ENCODE data around the gene GLG1.
A peak's percentile ranks its signal among the peaks of the same experiment; 100 is the strongest.
"Not testable (repeated sequence)": the region's sequence is repeated elsewhere in the genome, so short reads cannot be mapped to it uniquely, and the experiment has no call there.

Gene GLG1

DNA sequence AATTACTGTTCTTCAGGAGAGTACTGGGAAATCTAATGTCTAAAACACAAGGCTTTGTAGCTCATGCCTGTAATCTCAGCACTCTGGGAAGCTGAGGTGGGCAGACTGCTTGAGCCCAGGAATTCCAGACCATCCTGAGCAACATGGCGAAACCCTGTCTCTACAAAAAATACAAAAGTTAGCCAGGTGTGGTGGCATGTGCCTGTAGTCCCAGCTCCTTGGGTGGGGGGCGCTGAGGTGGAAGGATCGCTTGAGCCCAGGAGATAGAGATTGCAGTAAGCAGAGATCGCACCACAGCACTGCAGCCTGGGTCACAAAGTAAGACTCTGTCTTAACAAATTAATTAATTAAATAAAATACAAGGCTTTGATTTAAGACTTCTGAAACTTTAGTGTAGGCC is 60.8 kb downstream of the GLG1 start:
- H3K36me3 Mint-ChIP-seq; DNase-seq (ENCODE audit: low spot score in 2 of 2); ATAC-seq; H3K4me3 Mint-ChIP-seq; H3K27ac Mint-ChIP-seq; H3K4me1 Mint-ChIP-seq; H3K9me3 Mint-ChIP-seq: not testable (repeated sequence)

DNA sequence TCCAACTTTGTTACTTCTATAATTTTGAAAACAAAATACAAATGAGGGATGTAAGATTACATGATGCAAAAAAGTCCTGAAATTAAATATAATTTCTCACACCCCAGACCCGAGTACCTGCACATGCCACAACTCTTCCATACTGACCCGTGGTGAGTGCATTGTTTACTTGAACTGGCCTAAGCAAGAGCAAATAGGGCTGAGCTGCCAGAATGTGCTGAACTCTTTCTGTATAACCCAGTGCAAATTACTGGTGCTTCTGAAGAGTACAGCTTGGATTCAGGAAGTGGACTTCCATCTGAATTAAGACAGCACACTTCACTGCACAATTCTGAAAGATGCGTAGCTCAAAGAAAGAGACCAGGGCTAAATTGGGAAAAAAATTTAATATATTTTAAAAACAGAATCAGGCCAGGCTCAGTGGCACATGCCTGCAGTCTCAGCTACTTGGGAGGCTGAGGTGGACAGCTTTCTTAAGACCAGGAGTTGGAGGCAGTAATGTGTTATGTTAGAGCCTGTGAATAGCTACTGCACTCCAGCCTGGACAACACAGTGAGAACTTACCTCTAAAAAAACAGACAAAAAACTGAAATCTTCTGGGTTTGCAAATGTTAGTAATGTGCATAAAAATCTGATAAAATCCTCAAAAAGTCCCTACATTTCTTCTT is 63.9 kb downstream of the GLG1 start:
- not testable (repeated sequence) for ATAC-seq; DNase-seq (ENCODE audit: low spot score in 2 of 2); H3K4me1 Mint-ChIP-seq; H3K27ac Mint-ChIP-seq; H3K9me3 Mint-ChIP-seq; H3K4me3 Mint-ChIP-seq; H3K36me3 Mint-ChIP-seq

DNA sequence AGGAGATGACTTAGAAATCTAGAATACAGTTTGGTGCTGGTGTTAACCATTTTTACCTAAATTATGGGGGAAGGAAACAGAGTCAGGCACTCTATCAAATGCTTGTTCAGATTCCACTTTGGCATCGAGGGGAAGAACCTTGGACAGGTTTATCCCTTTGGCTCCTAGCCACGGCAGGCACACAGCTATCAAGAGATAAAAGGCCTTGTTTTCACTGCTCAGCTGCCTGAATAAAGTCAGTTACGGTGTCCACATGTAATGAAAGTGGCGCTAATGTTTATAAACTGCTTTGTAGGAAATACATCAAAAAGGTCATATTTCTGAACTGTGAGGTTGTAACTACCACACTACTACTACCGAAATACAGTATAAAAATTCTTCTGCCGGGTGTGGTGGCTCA is 66.3 kb downstream of the GLG1 start:
- H3K36me3 Mint-ChIP-seq; ATAC-seq; H3K4me1 Mint-ChIP-seq; H3K4me3 Mint-ChIP-seq; DNase-seq (ENCODE audit: low spot score in 2 of 2); H3K9me3 Mint-ChIP-seq; H3K27ac Mint-ChIP-seq: not testable (repeated sequence)

DNA sequence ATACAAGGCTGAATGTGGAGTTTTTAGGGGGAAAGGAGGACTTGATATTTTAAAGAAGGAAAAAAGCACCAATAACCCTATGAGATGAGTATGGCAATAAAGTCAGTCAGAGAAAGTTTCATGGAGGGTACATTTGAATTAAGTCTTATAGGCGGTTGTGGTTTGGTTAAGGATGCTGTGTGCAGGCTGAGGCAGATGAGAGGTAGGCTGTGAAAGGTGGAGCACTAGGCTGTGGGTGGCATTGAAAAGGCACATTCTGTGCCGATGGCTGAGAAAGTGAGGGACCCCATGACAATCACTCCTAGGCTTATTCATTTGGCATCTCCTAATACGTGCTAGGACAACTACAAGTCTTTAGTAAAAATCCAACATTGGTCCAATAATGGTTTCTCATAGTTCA is 68.1 kb downstream of the GLG1 start:
- not testable (repeated sequence) for H3K4me3 Mint-ChIP-seq; DNase-seq (ENCODE audit: low spot score in 2 of 2); H3K4me1 Mint-ChIP-seq; H3K9me3 Mint-ChIP-seq; H3K27ac Mint-ChIP-seq; H3K36me3 Mint-ChIP-seq
- peak; percentile 45 for ATAC-seq

DNA sequence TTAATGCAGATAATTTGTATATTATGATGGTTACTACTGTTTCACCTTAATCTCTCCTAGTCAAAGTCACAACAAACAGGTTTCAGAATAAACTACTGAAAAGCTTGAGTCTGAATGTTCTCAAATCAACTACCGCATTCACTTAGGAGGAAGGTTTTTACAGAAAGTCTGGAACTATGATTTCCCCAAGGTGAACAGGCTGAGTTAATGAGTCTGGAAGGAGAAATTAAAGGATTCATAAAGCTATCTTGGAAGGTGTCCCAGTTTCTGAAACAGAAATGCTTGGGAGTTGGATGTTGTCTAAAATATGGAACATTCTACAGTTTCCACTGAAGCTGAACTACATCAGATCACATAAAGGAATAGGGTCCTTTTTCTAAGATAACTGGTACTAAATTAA is 69.2 kb downstream of the GLG1 start:
- not testable (repeated sequence) for H3K9me3 Mint-ChIP-seq; H3K36me3 Mint-ChIP-seq; H3K4me1 Mint-ChIP-seq; H3K4me3 Mint-ChIP-seq; DNase-seq (ENCODE audit: low spot score in 2 of 2); H3K27ac Mint-ChIP-seq; ATAC-seq

DNA sequence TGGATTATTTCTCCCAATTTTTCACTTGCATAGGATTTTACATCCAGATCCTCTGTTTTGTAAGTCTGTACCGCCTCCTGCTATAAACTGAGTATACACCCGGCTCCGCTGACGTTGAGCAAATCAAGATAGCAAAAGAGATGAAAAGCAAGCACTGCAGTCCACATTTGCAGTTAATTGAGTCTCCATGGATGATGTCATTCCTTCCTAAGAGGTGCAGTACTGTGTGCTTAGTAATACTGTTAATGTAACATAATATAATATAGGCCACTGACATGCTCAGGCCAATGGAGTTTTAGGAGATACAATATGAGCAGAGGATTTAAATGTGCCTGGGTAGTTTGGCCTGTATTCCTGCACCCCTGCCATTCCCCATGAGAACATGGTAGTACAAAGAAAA is 72.3 kb downstream of the GLG1 start:
- H3K27ac Mint-ChIP-seq, result peak overlapping the region; percentile 45
- not testable (repeated sequence) for H3K9me3 Mint-ChIP-seq; H3K4me1 Mint-ChIP-seq; H3K4me3 Mint-ChIP-seq; DNase-seq (ENCODE audit: low spot score in 2 of 2)
- peak; percentile 47 for ATAC-seq
- H3K36me3 Mint-ChIP-seq, result peaks cover 29% of the 10 kb centered on the region

DNA sequence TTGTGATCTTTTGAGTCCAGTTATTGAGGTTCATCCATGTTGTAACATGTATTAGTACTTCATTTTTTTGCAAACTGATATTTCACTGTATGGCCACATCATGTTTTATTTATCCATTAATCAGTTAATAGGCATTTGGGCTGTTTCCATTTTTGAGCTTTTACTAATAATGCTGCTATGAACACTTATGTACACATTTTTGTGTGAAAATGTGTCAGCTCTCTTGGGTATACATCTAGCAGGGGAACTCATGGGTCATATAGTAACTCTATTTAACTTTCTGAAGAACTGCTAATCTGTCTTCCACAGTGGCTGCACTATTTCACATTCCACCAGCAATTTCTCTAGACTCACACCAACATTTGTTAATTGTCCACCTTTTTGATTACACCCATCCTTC is 82.0 kb downstream of the GLG1 start:
- no peak overlapping the region for H3K27ac Mint-ChIP-seq
- no peak for DNase-seq (ENCODE audit: low spot score in 2 of 2)
- no peak overlapping the region for H3K4me3 Mint-ChIP-seq

DNA sequence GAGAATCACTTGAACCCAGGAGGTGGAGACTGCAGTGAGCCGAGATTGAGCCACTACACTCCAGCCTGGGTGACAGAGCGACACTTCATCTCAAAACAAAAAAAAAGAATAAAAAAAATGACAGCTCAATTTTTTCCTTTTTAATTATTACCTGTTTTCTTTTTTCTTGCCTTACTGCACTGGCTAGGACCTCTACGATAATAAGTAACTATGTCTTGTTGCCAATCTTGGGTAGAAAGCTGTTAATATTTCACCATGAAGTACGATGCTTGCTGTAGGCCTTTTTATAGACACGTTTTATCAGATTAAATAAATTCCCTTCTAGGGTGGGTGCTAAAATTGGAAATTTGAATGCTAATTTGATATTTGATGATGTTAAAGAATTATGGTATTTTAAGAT is 82.8 kb downstream of the GLG1 start:
- peaks cover 18% of the 10 kb centered on the region for H3K36me3 Mint-ChIP-seq
- no peak for ATAC-seq

More for the DNA sequence above, 82.0 kb downstream of the GLG1 start:
- Mint-ChIP-seq H3K4me1 (peaks cover 10% of the 10 kb centered on the region), H3K9me3 (no peaks in the 10 kb centered on the region), H3K36me3 (peaks cover 23% of the 10 kb centered on the region)
- ATAC-seq, result no peak

DNA sequence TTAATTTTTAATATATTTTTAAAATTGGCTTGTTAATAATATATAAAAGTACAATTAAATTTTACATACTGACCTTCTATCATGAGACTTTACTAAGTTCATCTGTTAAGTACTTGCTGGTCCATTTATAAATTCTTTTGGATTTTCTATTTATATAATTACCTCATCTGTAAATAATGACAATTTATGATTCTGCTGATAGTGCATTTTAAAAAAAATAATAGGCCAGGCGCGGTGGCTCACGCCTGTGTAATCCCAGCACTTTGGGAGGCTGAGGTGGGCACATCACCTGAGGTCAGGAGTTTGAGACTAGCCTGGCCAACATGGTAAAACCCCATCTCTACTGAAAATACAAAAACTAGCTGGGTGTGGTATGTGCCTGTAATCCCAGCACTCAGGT is 83.2 kb downstream of the GLG1 start:
- H3K9me3 Mint-ChIP-seq; H3K27ac Mint-ChIP-seq; H3K4me3 Mint-ChIP-seq; ATAC-seq; DNase-seq (ENCODE audit: low spot score in 2 of 2): not testable (repeated sequence)
- Mint-ChIP-seq H3K4me1 (peaks cover 10% of the 10 kb centered on the region), H3K36me3 (peaks cover 14% of the 10 kb centered on the region)

More for the DNA sequence above, 82.8 kb downstream of the GLG1 start:
- Mint-ChIP-seq H3K27ac (no peak overlapping the region), H3K9me3 (no peaks in the 10 kb centered on the region), H3K4me1 (peaks cover 10% of the 10 kb centered on the region), H3K4me3 (no peak overlapping the region)
- no peak for DNase-seq (ENCODE audit: low spot score in 2 of 2)

DNA sequence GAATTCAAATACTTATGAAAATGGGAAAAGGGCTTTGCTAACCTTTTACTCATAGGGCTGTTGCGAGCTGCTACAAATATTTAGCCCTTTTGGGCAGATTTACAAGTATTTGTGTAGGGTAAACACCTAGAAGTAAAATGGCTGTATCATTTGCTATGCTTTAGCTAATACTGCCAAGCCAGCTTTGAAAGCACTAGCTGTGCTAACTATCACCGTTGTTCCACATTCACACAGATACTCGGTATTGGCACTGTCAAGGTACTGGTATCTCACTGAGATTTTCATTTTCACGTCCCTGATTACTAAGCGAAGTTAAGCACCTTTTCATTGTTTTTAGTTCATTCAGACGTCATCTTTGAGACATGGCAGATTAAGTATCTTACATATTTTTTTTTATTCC is 84.8 kb downstream of the GLG1 start:
- no peak for ATAC-seq
- DNase-seq (ENCODE audit: low spot score in 2 of 2), result no peak
- Mint-ChIP-seq H3K4me1 (peaks cover 10% of the 10 kb centered on the region), H3K9me3 (no peaks in the 10 kb centered on the region), H3K4me3 (no peak overlapping the region), H3K27ac (no peak overlapping the region), H3K36me3 (no peaks in the 10 kb centered on the region)

DNA sequence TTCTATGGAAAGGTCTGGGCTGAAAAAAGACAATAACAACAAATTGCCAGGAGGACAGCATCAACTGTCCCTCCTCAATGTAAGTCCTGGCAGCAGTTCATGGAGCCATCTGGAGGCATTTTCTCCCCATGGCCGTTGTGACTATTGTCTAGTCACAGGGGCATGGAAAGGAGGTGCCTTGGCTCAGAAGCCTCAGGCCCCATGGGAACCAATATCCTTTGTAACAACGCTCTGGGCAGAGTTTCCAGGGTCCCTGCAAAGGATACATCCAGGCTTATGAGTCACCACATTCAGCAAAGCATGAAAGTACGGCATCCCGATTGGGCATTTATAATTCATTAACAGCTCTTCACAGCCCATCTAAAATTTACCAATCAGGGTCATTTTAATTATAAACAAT is 85.2 kb downstream of the GLG1 start:
- H3K4me1 Mint-ChIP-seq, result peaks cover 12% of the 10 kb centered on the region
- DNase-seq (ENCODE audit: low spot score in 2 of 2) (no peak), ATAC-seq (no peak)
- H3K36me3 Mint-ChIP-seq, result no peaks in the 10 kb centered on the region
- peak overlapping the region; percentile 26 for H3K27ac Mint-ChIP-seq
- H3K4me3 Mint-ChIP-seq, result no peak overlapping the region
- H3K9me3 Mint-ChIP-seq, result no peaks in the 10 kb centered on the region

DNA sequence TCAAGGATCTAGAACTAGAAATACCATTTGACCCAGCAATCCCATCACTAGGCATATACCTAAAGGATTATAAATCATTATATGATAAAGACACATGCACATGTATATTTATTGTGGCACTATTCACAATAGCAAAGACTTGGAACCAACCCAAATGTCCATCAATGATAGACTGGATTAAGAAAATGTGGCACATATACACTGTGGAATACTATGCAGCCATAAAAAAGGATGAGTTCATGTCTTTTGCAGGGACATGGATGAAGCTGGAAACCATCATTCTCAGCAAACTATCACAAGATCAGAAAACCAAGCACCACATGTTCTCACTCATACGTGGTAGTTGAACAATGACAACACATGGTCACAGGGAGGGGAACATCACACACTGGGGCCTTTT is 88.0 kb downstream of the GLG1 start:
- H3K9me3 Mint-ChIP-seq; H3K27ac Mint-ChIP-seq; H3K4me3 Mint-ChIP-seq; ATAC-seq; DNase-seq (ENCODE audit: low spot score in 2 of 2); H3K36me3 Mint-ChIP-seq: not testable (repeated sequence)
- H3K4me1 Mint-ChIP-seq, result peaks cover 38% of the 10 kb centered on the region

DNA sequence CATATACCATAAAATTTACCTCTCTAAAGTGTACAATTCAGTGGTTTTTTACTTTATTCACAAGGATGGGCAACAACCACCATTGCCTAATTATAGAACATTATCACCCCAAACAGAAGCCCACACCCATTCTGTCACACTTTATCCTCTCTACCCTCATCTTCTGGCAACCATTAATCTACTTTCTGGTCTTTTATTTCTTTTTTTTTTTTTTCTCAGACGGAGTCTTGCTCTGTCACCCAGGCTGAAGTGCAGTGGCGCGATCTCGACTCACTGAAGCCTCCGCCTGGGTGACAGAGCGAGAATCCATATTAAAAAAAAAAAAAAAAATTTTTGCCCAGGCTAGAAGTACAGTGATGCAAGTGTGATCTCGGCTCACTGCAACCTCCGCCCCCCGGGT is 95.0 kb downstream of the GLG1 start:
- H3K4me3 Mint-ChIP-seq, result no peak overlapping the region
- no peaks in the 10 kb centered on the region for H3K9me3 Mint-ChIP-seq
- no peak overlapping the region for H3K27ac Mint-ChIP-seq
- peaks cover 58% of the 10 kb centered on the region for H3K4me1 Mint-ChIP-seq
- ATAC-seq (no peak), DNase-seq (ENCODE audit: low spot score in 2 of 2) (no peak)
- peaks cover 26% of the 10 kb centered on the region for H3K36me3 Mint-ChIP-seq

DNA sequence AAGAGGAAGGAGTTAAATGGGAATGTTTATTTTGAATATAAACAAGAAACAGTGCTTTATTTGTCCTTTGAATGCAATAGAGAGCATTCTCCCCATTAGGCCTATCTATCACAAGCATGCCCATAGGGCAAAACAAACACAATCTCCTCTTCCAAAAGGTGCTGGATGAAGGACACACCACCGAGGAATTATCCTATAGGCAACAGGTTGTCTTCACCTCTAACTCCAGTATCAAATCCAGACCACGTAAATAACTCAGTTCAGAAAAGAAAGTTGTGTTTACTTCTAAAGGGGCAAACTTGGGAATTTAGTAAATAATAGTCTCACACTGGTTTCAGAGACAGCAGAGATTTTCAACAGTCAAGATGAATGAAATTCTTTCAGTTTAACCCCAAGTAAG is 101.9 kb downstream of the GLG1 start:
- H3K4me3 Mint-ChIP-seq, result no peak overlapping the region
- ATAC-seq, result no peak
- H3K27ac Mint-ChIP-seq, result no peak overlapping the region

DNA sequence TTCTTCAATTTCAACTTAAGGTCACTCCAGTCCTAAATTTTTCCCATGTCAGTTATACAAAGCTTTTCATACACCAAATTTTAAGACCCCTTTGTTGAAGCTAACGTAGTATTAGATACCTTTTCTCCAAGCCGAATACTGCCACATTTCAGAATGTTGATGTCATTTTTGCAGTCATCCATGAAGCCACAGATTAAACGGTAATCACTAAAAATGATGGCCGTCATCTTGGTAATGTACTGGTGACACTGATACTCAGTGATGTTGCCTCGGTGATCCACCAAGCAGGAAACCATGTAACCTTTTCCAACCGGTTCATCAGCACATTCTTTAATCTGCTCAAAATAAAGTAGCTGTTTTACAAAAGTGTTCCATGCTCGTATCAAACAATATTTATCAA is 103.5 kb downstream of the GLG1 start:
- H3K4me1 Mint-ChIP-seq, result no peaks in the 10 kb centered on the region

More for the DNA sequence above, 101.9 kb downstream of the GLG1 start:
- Mint-ChIP-seq H3K36me3 (peaks cover 80% of the 10 kb centered on the region), H3K4me1 (peaks cover 5% of the 10 kb centered on the region), H3K9me3 (no peaks in the 10 kb centered on the region)
- DNase-seq (ENCODE audit: low spot score in 2 of 2), result no peak

DNA sequence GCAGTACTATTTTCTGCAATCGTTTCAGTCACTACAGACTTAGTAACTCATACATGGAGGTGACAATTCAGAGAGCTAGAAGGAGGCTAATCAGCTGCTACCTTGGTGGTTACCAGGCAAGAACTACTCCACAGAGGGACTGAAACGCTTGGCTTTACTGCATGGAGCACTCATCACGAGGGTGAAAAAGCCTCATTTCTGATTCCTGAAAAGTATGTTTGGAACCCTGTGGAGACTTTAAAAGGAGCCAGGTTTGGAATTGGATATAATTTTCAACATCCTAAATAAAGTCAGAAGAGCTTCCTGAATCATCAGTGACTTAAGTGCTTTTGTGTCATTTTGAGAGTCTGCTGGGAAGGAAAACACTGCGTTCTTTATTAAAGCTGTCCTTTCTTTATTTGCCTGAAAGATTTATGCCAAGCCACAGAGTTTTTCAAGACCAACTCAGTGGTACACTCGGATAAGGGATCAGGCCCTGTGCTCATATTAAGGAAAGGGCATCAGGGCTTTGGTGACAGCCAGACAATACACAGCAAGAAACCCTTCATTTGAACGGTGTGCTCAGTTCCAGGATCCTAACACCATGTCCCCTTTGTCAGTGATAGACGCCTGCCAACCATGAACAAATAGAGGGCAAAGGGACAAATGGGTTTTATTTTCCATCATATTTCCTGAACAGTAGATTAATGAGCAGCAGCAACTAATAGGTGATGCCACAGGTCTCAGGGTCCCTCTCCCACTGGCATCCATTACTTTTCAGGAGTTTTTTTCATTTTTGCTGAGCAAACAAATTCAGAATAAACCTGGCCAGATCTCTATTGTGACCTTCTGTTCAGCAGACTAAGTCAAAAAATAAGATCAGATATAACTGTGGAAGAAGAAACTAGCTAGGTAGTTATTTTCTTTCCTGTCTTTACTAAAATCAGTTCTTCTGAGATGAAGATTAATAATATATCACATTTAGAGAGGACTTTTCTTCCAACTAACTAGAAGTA is 105.1 kb downstream of the GLG1 start:
- Mint-ChIP-seq H3K4me1 (no peaks in the 10 kb centered on the region), H3K36me3 (peaks cover 65% of the 10 kb centered on the region), H3K27ac (no peak overlapping the region), H3K9me3 (no peaks in the 10 kb centered on the region), H3K4me3 (no peak overlapping the region)
- ATAC-seq (no peak), DNase-seq (ENCODE audit: low spot score in 2 of 2) (no peak)

More for the DNA sequence above, 103.5 kb downstream of the GLG1 start:
- Mint-ChIP-seq H3K4me3 (no peak overlapping the region), H3K36me3 (peaks cover 74% of the 10 kb centered on the region), H3K9me3 (no peaks in the 10 kb centered on the region), H3K27ac (no peak overlapping the region)
- ATAC-seq (no peak), DNase-seq (ENCODE audit: low spot score in 2 of 2) (no peak)
